GM21390 (cell line): Measurements from ENCODE around the gene IFNA7.
"Not testable (repeated sequence)": the region's sequence is repeated elsewhere in the genome, so short reads cannot be mapped to it uniquely, and the experiment has no call there.

ENCODE experiments used
- ATAC-seq: cut with Tn5 transposase; IDR thresholded peaks from one replicate; pipeline ENCODE4 v1.9.1; 2021; ENCODE audit not compliant: unreplicated experiment

Gene IFNA7

DNA sequence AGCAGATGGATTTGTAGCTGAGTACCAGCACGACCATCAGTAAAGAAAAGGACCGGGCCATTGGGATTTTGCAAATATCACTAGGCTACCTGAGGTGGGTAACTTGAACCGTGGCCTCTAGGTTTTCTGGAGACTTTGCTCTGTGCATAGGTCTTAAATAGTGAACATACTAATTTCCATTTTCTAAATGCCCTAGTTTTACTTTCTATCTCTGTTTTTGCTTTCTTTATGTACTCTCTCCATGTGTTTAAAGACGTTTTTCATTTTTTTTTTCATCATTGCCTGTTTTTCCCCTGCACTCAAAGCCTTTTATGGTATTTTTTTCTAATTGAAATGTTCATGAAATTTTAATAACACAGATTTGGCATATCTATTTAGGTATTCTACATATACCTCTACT, at the start of gene IFNA7:
Gene IFNA7 (minus strand): TSS at position 101 of the 400 bp plus-strand sequence. CDS start 40 bp downstream, at position 61.
- not testable (repeated sequence) for ATAC-seq

DNA sequence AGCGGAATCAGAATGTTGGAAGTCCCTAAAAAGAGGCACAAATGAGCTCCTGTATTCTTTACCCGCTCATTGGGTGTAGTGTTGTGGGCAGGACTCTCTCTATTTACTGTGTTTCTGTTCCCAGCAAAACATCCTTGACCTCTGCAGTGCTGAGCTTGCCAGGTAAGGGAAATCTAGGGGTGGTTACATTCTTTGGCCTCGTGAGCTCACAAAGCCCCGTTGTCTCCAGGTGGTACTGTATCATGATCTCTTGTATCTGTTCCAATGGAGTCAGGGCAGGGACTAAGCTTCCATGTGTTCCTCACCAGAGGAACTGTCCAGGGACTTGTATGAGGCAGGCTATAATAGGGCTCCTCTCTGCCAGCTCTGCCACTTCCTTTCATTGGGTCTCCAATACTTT, 49.6 kb upstream of the IFNA7 start:
- ATAC-seq = no peak

DNA sequence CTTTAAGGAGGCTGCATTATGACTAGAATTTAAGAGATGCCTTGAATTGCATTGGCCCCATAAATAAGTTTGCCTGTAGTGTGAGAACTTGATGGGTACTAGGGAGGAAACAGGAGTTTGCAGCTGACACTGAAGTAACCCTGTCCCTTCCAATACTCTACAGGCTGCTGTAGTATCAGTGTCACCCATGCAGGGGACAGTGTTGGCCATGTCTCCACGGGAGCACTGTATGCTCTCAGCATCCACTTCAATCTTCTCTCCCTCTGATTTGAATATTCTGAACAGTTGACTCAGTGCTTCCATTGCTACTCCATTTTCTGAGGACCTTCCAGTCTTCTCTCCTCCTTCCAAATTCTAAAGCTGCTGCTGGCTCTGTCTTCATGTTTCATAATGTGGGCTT, 49.2 kb upstream of the IFNA7 start:
- ATAC-seq = no peak

DNA sequence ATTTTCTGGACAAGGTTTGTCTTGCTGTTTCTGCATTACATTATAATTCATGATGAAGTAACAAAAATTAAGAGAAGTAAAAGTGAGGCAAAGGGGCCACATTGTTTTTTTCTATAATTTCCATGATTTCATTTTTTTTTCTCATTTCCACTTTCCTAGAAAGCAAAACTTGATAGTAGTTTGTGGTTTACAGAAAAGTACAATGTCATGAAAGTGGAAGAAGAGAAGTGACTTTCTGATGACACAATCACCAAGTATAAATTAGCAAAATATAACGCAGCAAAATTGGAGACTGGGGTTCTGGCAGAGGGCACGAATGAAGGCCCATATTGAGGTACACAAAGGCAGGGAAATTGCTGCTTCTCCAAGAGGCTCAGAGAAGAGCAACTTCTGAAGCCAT, 42.8 kb upstream of the IFNA7 start:
- no peak for ATAC-seq

DNA sequence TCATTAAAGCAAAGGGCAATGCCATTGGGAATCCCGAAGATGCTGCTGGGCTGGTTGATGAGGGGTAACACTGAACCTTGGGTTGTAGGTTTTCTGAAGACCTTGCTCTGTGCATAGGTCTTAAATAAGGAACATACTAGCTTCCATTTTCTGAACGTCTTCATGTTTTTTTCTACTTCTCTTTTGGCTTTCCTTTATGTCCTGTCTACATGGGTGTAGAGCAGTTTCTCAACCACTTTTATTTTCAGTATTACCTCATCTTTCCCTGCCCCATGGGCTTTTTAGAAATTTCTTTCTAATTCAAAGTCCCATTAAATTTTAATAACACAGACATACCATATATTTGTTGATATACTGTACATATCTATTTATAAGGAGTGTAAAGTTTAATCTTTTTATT, 37.9 kb upstream of the IFNA7 start, which contains the start of gene IFNA14:
Gene IFNA14 (minus strand): TSS at position 95 of the 400 bp plus-strand sequence. CDS start 70 bp downstream, at position 25.
- ATAC-seq = no peak

DNA sequence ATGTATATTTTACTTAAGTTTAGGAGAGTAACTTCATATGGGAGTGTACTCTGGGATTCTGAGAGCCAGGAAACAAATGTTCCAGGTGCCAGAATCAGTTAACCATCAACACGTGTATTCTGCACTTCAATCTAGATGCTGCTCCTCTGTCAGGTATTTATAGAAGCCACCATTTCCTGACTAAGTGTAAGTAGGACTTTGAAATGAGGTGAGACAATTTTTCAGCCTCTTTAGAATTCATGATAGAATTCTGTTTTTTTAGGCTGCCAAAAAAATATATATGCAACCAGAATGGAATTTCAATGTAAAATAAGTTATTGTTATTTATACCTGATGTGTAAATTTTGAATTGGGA, 34.3 kb upstream of the IFNA7 start:
- not testable (repeated sequence) for ATAC-seq

DNA sequence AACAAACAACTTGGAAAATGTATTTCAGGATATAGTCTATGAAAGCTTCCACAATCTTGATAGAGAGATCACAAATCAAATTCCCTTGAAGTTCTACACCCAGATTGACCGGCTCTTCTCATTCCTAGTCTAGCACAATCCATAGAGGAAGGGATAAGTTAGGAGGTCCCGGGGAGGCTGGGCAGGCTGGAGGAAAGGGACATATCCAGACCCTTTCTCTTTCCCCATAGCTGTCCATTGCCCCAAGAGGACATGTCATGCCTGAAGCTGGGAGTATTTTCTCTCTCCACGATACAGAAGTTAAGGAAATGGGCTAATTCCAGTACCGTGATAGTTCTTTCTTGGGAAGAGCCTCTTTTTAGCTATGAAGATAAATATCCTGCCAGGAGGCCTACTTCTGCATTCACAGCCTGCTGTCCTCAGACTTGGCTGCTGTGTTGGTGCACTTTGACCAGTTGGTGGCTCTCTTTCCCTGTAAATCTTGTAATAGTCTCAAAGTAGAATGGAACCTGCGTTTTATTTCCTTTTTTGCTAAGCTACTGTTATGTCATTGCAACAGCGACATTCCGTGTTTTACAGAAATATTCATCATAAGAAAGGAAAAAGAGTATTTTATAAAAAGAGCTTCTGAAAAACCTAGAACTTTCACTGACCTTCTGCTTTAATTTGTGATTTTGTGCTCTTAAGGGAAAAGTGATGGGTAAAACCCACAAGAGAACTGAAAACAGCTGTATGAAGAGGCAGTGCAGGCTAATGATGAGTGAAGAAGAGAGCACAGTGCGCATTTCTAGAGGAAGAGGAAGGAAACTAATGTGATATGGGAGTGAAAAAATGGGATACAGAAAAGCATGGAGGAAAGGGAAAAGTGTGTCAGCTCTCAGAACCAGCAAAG, 33.7 kb upstream of the IFNA7 start:
- peak; percentile 74 for ATAC-seq

DNA sequence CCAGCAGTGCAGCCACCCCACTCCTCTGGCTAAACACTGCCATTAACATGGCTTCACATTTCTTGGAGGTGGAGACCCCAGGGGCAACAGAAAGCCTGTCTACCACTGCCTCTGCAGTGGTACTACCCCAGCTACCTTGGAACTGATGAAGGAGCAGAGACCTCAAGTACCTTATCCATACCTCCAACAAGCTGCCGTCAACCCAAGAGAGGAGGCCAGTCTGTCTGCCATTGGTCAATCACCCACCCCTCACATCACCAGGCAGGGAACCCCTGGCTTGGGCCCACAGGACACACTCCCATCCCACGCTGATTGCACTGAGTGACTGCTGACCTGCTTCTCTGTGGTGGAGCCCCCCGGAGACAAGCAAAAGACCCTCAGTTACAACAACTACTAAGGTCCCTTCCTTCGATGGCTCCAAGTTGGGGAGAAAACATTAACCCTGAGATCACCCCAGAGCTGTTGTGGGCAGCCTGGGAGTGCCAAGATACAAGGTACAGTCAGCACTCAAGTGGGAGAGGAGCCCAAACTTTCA, 32.2 kb upstream of the IFNA7 start:
- no peak for ATAC-seq

DNA sequence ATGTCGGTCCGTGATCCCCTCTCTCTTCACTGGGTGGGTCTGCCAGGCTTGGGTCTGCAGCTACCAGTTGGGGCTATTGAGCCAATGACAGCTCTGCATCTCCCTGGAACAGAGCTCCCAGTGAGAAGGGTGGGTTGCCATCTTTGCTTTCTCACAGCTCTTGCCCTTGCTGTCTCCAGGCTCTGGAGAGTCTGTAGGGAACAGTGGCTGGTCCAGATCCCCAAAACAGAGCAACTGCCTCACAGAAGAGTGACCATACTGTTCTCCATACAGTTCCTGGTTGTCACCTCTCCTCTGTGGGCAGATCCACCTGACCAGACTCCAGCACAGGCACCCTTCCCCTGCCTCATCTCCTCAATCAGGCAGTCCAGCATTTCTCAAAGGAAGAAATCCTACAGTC, 31.3 kb upstream of the IFNA7 start:
- ATAC-seq = no peak

DNA sequence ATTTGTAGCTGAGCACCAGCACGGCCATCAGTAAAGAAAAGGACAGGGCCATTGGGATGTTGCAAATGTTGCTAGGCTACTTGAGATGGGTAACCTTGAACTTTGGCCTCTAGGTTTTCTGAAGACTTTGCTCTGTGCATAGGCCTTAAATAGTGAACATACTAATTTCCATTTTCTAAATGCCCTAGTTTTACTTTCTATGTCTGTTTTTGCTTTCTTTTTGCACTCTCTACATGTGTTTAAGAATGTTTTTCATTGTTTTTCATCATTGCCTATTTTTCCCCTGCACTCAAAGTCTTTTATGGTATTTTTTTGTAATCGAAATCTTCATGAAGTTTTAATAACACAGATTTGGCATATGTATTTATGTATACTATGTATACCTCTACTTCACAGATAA, 26.1 kb upstream of the IFNA7 start, which contains the start of gene IFNA17:
Gene IFNA17 (minus strand): TSS at position 101 of the 400 bp plus-strand sequence. CDS start 49 bp downstream, at position 52.
- no peak for ATAC-seq

DNA sequence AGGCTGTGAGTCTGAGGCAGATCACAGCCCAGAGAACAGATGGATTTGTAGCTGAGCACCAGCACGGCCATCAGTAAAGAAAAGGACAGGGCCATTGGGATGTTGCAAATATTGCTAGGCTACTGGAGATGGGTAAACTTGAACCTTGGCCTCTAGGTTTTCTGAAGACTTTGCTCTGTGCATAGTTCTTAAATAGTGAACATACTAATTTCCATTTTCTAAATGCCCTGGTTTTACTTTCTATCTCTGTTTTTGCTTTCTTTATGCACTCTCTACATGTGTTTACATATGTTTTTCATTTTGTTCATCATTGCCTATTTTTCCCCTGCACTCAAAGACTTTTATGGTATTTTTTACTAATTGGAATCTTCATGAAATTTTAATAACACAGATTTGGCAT, 15.2 kb upstream of the IFNA7 start, which contains the start of gene IFNA16:
Gene IFNA16 (minus strand): TSS at position 101 of the 400 bp plus-strand sequence. CDS start 6 bp downstream, at position 95.
- ATAC-seq = not testable (repeated sequence)

DNA sequence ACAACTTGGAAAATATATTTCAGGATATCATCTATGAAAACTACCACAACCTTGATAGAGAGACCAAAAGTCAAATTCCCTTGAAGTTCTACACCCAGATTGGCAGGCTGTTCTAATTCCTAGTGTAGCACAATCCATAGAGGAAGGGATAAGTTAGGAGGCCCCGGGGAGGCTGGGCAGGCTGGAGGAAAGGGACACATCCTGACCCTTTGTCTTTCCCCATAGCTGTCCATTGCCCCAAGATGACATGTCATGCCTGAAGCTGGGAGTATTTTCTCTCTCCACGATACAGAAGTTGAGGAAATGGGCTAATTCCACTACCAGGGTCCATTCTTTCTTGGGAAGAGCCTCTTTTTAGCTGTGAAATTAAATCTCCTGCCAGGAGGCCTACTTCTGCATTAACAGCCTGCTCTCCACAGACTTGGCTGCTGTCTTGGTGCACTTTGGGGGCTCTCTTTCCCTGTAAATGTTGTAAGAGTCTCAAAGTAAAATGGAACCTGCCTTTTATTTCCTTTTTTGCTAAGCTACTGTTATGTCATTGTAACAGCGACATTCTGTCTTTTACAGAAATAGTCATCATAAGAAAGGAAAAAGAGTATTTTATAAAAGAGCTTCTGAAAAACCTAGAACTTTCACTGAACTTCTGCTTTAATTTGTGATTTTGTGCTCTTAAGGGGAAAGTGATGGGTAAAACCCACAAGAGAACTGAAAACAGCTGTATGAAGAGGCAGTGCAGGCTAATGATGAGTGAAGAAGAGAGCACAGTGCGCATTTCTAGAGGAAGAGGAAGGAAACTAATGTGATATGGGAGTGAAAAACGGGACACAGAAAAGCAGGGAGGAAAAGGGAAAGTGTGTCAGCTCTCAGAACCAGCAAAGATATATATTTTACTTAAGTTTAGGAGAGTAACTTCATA, 11.7 kb upstream of the IFNA7 start:
- ATAC-seq = peak; percentile 82

DNA sequence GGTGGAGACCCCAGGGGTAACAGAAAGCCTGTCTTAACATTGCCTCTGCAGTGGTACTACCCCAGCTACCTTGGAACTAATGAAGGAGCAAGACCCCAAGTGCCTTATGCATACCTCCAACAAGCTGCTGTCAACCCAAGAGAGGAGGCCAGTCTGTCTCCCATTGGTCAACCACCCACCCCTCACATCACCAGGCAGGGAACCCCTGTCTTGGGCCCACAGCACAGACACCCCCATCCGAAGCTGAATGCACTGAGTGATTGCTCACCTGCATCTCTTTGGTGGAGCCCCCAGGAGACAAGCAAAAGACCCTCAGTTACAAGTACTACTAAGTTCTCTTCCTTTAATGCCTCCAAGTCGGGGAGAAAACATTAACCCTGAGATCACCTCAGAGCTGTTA, 10.2 kb upstream of the IFNA7 start:
- not testable (repeated sequence) for ATAC-seq

DNA sequence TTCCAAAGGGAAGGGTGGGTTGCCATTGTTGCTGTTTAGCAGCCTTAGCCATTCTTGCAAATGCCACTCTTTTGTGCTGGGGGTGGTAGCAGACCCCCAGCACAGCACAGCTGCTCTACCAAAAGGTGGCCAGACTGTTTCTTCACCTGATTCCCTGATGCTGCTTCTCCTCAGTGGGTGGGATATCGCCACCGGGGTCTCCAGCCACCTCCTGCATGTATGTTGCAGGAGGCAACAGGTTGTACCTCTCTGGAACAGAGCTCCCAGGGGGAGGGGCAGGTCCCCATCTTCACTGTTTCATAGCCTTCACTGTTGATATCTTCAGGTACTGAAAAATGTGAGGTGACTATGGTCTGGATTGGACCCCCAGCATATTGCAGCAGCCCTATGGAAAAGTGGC, 8.8 kb upstream of the IFNA7 start:
- ATAC-seq = not testable (repeated sequence)

DNA sequence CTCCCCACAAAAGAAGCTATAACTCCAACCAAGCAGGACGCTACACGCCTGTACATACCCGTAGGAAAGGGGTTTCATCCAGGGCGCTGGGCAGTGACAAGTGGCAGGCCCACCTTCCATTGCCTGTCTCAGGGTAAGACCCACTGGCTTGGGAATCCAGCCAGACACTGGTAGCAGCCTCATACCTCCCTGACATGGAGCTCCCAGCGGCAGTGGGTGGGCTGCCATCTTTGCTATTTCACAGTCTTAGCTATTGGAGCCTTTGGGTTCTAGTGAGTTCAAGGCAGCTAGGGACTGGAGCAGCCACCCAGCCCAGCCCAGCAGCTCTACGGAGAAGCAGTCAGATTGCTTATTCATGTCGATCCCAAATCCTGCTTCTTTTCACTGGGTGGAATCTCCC, 8.3 kb upstream of the IFNA7 start:
- ATAC-seq = no peak

DNA sequence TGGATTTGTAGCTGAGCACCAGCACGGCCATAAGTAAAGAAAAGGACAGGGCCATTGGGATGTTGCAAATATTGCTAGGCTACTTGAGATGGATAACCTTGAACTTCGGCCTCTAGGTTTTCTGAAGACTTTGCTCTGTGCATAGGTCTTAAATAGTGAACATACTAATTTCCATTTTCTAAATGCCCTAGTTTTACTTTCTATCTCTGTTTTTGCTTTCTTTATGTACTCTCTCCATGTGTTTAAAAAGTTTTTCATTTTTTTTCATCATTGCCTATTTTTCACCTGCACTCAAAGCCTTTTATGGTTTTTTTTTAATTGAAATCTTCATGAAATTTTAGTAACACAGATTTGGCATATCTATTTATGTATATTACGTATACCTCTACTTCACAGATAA, 5.0 kb upstream of the IFNA7 start, which contains the start of gene IFNA10:
Gene IFNA10 (minus strand): TSS at position 101 of the 400 bp plus-strand sequence. CDS start 46 bp downstream, at position 55.
- ATAC-seq = not testable (repeated sequence)

DNA sequence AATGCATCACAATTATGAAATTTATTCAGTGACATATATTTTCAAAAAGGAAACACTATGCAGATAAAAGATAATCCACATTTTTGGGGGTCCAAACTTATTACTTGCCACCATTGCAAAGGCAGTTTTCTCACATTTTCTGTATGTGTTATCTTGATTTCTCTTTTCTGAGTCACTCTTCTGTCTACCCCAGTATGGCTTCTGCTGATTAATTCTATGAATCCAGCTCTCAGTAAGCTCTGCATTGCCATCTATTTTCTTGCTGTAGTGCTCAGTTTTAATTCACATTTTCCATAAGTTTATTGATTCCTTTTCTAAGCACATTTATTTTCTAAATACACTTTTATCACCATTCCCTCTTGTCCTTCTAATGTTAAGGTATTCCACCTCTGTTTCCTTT, 3.2 kb upstream of the IFNA7 start:
- ATAC-seq = no peak

DNA sequence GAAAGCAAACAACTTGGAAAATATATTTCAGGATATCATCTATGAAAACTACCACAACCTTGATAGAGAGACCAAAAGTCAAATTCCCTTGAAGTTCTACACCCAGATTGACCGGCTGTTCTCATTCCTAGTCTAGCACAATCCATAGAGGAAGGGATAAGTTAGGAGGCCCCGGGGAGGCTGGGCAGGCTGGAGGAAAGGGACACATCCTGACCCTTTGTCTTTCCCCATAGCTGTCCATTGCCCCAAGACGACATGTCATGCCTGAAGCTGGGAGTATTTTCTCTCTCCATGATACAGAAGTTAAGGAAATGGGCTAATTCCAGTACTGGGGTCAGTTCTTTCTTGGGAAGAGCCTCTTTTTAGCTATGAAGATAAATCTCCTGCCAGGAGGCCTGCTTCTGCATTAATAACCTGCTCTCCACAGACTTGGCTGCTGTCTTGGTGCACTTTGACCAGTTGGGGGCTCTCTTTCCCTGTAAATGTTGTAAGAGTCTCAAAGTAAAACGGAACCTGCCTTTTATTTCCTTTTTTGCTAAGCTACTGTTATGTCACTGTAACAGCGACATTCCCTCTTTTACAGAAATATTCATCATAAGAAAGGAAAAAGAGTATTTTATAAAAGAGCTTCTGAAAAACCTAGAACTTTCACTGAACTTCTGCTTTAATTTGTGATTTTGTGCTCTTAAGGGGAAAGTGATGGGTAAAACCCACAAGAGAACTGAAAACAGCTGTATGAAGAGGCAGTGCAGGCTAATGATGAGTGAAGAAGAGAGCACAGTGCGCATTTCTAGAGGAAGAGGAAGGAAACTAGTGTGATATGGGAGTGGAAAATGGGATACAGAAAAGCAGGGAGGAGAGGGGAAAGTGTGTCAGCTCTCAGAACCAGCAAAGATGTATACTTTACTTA, 6.9 kb downstream of the IFNA7 start:
- ATAC-seq = peak; percentile 92

DNA sequence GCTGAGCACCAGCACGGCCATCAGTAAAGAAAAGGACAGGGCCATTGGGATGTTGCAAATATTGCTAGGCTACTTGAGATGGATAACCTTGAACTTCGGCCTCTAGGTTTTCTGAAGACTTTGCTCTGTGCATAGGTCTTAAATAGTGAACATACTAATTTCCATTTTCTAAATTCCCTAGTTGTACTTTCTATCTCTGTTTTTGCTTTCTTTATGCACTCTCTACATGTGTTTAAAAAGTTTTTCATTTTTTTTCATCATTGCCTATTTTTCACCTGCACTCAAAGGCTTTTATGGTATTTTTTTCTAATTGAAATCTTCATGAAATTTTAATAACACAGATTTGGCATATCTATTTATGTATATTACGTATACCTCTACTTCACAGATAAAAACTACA, 14.5 kb downstream of the IFNA7 start, which contains the start of gene IFNA4:
Gene IFNA4 (minus strand): TSS at position 101 of the 400 bp plus-strand sequence. CDS start 56 bp downstream, at position 45.
- ATAC-seq = not testable (repeated sequence)
